ENCODE results near the gene RCN1.

GRCh38 chr11:32152821-32153220 is 61.9 kb downstream of the RCN1 start:
- no peak for TF ChIP-seq CTCF (IDR thresholded peaks at IDR 0.05)
- TF ChIP-seq POLR2AphosphoS5 (IDR thresholded peaks at IDR 0.05; ENCODE audit: insufficient read depth in 1 of 2, low read depth in 1 of 2): no peak
- TF ChIP-seq POLR2A (IDR thresholded peaks at IDR 0.05): no peak
